ENCODE measurements around the gene OLFM1.

Gene OLFM1

GRCh38 chr9:135076876-135077430, 10.5 kb upstream of the OLFM1 start:
- no peak for DNase-seq (ENCODE audit: low spot score)

- no peak for DNase-seq (ENCODE audit: low spot score)
These were observed 9.8 kb upstream of the OLFM1 start for GRCh38 chr9:135077497-135078200.

GRCh38 chr9:135078361-135078821, 9.1 kb upstream of the OLFM1 start:
- DNase-seq (ENCODE audit: low spot score) = no peak

GRCh38 chr9:135079018-135079417, 8.4 kb upstream of the OLFM1 start:
- DNase-seq (ENCODE audit: low spot score) = no peak

- DNase-seq (ENCODE audit: low spot score) = no peak
These were observed 7.8 kb upstream of the OLFM1 start for GRCh38 chr9:135079676-135080075.

GRCh38 chr9:135080286-135081263, 6.9 kb upstream of the OLFM1 start:
- DNase-seq (ENCODE audit: low spot score) = no peak

GRCh38 chr9:135081264-135081660, 6.2 kb upstream of the OLFM1 start:
- DNase-seq (ENCODE audit: low spot score) = no peak

GRCh38 chr9:135081731-135082130, 5.7 kb upstream of the OLFM1 start:
- DNase-seq (ENCODE audit: low spot score) = no peak

- DNase-seq (ENCODE audit: low spot score) = no peak
These were observed 4.9 kb upstream of the OLFM1 start for GRCh38 chr9:135082536-135082935.

- DNase-seq (ENCODE audit: low spot score) = no peak
These were observed 4.1 kb upstream of the OLFM1 start for GRCh38 chr9:135083241-135083810.

GRCh38 chr9:135083831-135084230, 3.6 kb upstream of the OLFM1 start:
- no peak for DNase-seq (ENCODE audit: low spot score)

GRCh38 chr9:135084262-135084661, 3.2 kb upstream of the OLFM1 start:
- DNase-seq (ENCODE audit: low spot score) = no peak

GRCh38 chr9:135084881-135085760, 2.3 kb upstream of the OLFM1 start:
- no peak for DNase-seq (ENCODE audit: low spot score)

- DNase-seq (ENCODE audit: low spot score) = no peak
These were observed 1.5 kb upstream of the OLFM1 start for GRCh38 chr9:135085830-135086546.

- DNase-seq (ENCODE audit: low spot score) = no peak
These were observed 625 bp upstream of the OLFM1 start for GRCh38 chr9:135086597-135087488.

GRCh38 chr9:135087899-135088347, 455 bp downstream of the OLFM1 start:
- no peak for DNase-seq (ENCODE audit: low spot score)

- no peak for DNase-seq (ENCODE audit: low spot score)
These were observed 995 bp downstream of the OLFM1 start for GRCh38 chr9:135088348-135088978.

GRCh38 chr9:135088979-135089847, 1.7 kb downstream of the OLFM1 start:
- DNase-seq (ENCODE audit: low spot score) = no peak

All from CD4-positive, alpha-beta T cell treated with Interleukin-2 at 100 ng/mL for 4 hours (primary cell).